ENCODE results near the gene RHBDL1. TPM values are rescaled to one million over a fixed set of nuclear protein-coding genes. Genes with fewer than 3 reads are reported as not detected.

Gene RHBDL1
- total RNA-seq, 1 donor from 2014 or later: 2.0 TPM

GRCh38 chr16:714558-715476 lies 39.3 kb downstream of the RHBDL1 start, which contains the start of gene METRN:
Gene METRN (plus strand): TSS chr16:715118. CDS start chr16:715290, 172 bp downstream.
- FAIRE-seq (no peak), DNase-seq (ENCODE audit: low spot score in 2 of 2) (peak; percentile 99)

- no peak for FAIRE-seq
- DNase-seq (ENCODE audit: low spot score in 2 of 2): peak in 1 of 2 donors; percentile 72
These were observed 40.2 kb downstream of the RHBDL1 start for GRCh38 chr16:715477-716199.

GRCh38 chr16:716200-716568 lies 40.7 kb downstream of the RHBDL1 start:
- FAIRE-seq (no peak), DNase-seq (ENCODE audit: low spot score in 2 of 2) (peak; percentile 79 to 93)

DNA sequence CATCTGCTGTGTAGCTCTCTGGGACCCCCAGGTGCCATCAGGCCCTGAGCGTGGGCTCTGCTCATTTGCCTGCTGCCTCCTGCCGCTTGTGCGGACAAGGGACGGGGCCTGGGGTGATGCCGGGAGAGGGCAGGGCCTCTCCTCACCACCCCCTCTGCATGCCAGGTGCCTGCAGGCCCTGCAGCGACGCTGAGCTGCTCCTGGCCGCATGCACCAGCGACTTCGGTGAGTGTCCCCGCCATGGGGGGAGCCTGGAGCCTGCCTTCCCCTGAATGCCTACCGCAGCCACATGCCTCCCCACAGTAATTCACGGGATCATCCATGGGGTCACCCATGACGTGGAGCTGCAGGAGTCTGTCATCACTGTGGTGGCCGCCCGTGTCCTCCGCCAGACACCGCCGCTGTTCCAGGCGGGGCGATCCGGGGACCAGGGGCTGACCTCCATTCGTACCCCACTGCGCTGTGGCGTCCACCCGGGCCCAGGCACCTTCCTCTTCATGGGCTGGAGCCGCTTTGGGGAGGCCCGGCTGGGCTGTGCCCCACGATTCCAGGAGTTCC lies 41.4 kb downstream of the RHBDL1 start:
- FAIRE-seq: no peak
- DNase-seq (ENCODE audit: low spot score in 2 of 2): no peak

DNA sequence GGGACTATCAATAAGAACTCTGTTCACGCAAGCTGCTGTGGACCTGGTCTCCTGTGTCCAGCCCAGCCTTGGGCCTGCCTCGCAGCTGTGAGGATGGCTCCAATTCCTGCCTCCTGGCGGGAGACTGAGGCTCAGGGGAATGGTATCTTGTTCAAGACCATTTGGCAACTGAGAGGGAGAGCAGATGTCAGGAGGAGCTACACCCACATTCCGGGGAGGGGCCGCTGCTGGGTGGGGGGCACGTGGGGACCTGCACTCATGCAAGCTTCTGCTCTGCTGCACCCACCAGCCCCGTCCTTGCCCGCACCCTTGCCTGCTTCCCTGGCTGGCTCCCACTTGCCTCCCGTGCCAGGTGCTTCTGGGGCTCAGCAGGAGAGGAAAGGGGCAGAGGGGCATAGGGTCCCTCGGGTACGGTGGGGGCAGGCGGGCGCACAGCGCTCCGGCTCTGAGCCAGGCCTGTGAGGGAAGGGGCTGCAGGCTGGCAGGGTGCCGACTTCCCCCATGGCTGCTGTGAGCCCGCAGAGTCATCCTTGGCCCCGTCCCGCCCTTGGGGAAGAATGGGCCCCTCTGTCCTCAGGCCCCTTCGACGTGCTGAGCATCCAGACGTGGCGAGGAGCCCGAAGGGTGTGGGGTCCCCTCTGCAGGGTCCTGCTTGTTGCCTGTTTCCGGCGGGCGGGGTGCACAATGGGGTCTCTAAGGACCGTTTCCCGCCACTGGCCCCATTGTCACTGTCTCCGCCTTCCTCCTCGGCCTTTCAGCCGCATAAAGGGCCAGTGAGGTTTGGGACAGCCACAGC lies 42.2 kb downstream of the RHBDL1 start:
- FAIRE-seq: no peak
- DNase-seq (ENCODE audit: low spot score in 2 of 2): no peak

DNA sequence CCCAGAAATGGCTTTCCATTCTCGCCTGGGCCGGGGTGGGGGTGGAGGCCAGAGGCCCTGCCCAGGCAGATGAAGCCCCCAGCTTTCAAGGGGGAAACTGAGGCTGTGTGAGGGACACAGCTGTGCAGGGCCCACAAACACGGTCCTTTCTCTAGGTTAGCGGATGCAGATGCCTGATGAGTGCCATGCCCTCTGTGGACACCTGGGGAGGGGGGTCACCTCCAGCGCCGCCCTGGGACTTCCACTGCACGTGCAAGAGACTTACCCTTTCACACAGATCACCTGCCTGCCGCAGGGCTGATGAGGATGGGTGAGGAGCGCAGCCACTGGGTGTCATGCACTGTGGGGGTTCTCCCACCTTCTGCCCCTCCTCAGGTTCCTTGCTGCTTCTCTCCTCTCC lies 42.9 kb downstream of the RHBDL1 start:
- FAIRE-seq: no peak
- DNase-seq (ENCODE audit: low spot score in 2 of 2): no peak

GRCh38 chr16:718922-719321 lies 43.5 kb downstream of the RHBDL1 start:
- no peak for FAIRE-seq
- no peak for DNase-seq (ENCODE audit: low spot score in 2 of 2)

- DNase-seq (ENCODE audit: low spot score in 2 of 2) (no peak), FAIRE-seq (no peak)
These were observed 44.5 kb downstream of the RHBDL1 start for GRCh38 chr16:719815-720446.

DNA sequence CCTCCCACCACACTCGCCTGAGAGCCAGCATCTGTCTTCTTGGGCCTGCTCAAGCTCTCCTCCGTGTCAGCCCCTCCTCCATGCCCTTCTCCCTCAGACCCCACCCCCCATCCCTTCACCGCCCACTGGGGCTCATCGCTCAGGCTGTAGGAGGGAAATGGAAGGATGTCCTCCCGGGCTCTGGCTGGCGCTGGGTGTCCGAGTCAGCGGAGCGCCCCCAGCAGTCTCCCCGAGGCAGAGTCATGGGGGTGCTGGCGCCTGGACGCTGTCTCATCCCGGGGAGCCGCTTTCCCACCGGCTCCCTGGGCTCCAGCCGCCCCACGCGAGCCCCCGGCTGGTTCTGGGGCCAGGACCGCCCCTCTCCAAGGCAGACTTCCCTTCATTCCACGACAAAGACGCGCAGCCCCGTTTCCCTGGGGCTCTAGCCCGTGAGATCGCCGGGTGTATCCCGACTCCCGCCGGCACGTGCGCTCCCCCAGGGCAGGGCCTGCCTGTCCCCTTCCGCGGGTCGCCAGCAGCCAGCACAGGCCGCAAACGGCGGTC lies 45.0 kb downstream of the RHBDL1 start:
- peak; percentile 75 for DNase-seq (ENCODE audit: low spot score in 2 of 2)
- FAIRE-seq: no peak

- no peak for FAIRE-seq
- DNase-seq (ENCODE audit: low spot score in 2 of 2): peak; percentile 90 to 97
These were observed 45.7 kb downstream of the RHBDL1 start, which contains the start of gene ANTKMT for GRCh38 chr16:720990-721764. Gene ANTKMT (plus strand): TSS chr16:721146. CDS start chr16:721275, 129 bp downstream.

GRCh38 chr16:721765-722540 lies 46.5 kb downstream of the RHBDL1 start:
- FAIRE-seq (no peak), DNase-seq (ENCODE audit: low spot score in 2 of 2) (no peak)

GRCh38 chr16:722835-723633 lies 47.6 kb downstream of the RHBDL1 start:
- FAIRE-seq: no peak
- no peak for DNase-seq (ENCODE audit: low spot score in 2 of 2)

GRCh38 chr16:723695-724094 lies 48.2 kb downstream of the RHBDL1 start:
- DNase-seq (ENCODE audit: low spot score in 2 of 2) (no peak), FAIRE-seq (no peak)

- DNase-seq (ENCODE audit: low spot score in 2 of 2) (no peak), FAIRE-seq (no peak)
These were observed 48.9 kb downstream of the RHBDL1 start for GRCh38 chr16:724188-725040.

DNA sequence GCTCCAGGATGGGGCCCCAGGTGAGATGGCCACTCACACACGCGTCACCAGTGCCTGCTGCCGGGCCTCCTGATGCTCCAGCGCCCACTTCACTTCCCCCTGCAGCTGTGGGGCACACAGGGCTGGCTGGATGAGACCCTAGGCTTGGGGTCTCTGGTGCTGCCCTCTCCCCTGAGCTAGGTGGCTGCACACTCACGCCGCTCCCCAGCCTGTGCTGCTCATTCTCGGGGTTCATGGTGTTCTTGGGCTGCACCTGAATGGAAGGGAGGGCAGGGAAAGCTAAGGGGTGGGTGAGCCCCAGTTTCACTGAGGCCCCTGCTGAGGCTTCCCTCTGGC lies 49.5 kb downstream of the RHBDL1 start:
- no peak for FAIRE-seq

DNA sequence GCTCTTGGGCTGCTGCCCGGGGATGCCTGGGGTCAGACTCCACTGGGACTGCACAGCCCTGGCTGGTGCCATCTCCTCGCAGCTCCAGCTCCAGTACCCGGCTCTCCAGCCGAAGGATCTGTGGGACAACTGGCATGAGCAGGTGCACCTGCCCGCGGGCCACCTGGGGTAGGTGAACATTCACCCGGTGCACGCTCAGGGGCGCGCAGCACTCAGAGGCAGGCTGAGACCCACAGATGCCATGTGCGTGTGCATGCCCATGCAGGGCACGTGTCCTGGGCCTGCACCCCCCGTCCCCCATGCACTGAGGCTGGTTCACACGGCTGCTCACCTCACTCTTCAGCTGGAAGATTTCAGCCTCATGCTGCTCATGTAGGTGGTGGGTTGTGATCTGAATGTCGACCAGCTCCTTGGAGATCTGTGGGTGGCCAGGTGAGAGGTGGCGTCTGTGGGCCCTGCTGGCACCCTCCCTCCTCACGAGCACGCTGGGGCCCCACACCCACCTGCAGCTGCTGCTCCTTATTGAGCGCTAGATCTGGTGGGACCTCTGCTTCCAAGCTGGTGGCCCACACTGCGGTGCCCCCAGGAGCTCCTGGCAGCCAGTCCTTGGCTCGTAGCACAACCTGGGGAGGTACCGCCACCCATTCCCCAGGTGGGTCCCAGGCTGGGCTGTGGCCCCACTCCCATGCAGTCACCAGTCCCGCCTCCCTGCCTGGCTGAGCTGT lies 50.2 kb downstream of the RHBDL1 start:
- no peak for DNase-seq (ENCODE audit: low spot score in 2 of 2)
- FAIRE-seq: no peak

More for the DNA sequence above, 49.5 kb downstream of the RHBDL1 start:
- DNase-seq (ENCODE audit: low spot score in 2 of 2): no peak

Data from frontal cortex (tissue), 4 donors.